C4-2B (cell line): ENCODE results near the gene MYH11.

Source experiments
- CTCF ChIP-seq: fragments of 450-650 bp; conservative IDR thresholded peaks from 2 replicates; pipeline ENCODE4 v1.5.1; 2017; ENCODE audit warnings: mild to moderate bottlenecking
- ZFX ChIP-seq: fragments of 450-650 bp; IDR thresholded peaks from 2 replicates; pipeline ENCODE4 v1.6.1; 2017

- TF ChIP-seq CTCF (no peak), ZFX (no peak)
Measured at GRCh38 chr16:15900357-15900756, 43.5 kb upstream of the MYH11 start.
